Mesenchymal stem cell (in vitro differentiated cells and primary cell): ENCODE results near the gene KSR1.

Source experiments
- DNase-seq: peaks from one replicate; pipeline ENCODE4 v3.0.0-alpha.2; 2013
- H2AFZ ChIP-seq: one replicate; pipeline ENCODE4 v1.6.1; 2013; ENCODE audit warnings: low read depth, mild to moderate bottlenecking, control low read depth, inconsistent platforms, low read length, moderate library complexity
- H2AK5ac ChIP-seq: 2 replicates; pipeline ENCODE4 v1.6.1; 2013; ENCODE audit warnings: low read length, moderate library complexity, mild to moderate bottlenecking, inconsistent platforms; ENCODE audit not compliant: severe bottlenecking
- H2BK120ac ChIP-seq: one replicate; pipeline ENCODE4 v1.6.1; 2013; ENCODE audit warnings: low read depth, mild to moderate bottlenecking, inconsistent platforms, low read length, moderate library complexity
- H2BK12ac ChIP-seq, 2 experiments: one replicate each; pipeline ENCODE4 v1.6.1; 2013; ENCODE audit warnings: inconsistent platforms in 2 of 2, low read length in 2 of 2, mild to moderate bottlenecking in 2 of 2, moderate library complexity in 2 of 2, control low read depth in 1 of 2
- H2BK15ac ChIP-seq: one replicate; pipeline ENCODE4 v1.6.1; 2013; ENCODE audit warnings: mild to moderate bottlenecking, low read depth, inconsistent platforms; ENCODE audit not compliant: poor library complexity, severe bottlenecking
- H2BK5ac ChIP-seq: 2 replicates; pipeline ENCODE4 v1.6.1; 2013; ENCODE audit warnings: low read depth, mild to moderate bottlenecking, low read length, control low read depth, inconsistent platforms; ENCODE audit not compliant: poor library complexity, severe bottlenecking
- H3K14ac ChIP-seq, 2 experiments: one replicate each; pipeline ENCODE4 v1.6.1; 2013; ENCODE audit warnings: inconsistent platforms in 2 of 2, low read length in 2 of 2, control low read depth in 1 of 2, mild to moderate bottlenecking in 1 of 2, moderate library complexity in 1 of 2
- H3K18ac ChIP-seq, 2 experiments: one replicate each; pipeline ENCODE4 v1.6.1; 2013; ENCODE audit warnings: inconsistent platforms in 2 of 2, low read length in 2 of 2, control low read depth in 1 of 2, low read depth in 1 of 2, mild to moderate bottlenecking in 1 of 2
- H3K23ac ChIP-seq, 2 experiments: one replicate each; pipeline ENCODE4 v1.6.1; 2013; ENCODE audit warnings: inconsistent platforms in 2 of 2, low read length in 2 of 2, mild to moderate bottlenecking in 2 of 2, moderate library complexity in 2 of 2, control low read depth in 1 of 2
- H3K27ac ChIP-seq: 2 replicates; pipeline ENCODE4 v1.5.1; 2013; ENCODE audit warnings: mild to moderate bottlenecking, moderate library complexity, low read length, control low read depth, inconsistent platforms; ENCODE audit not compliant: poor library complexity, severe bottlenecking
- H3K27me3 ChIP-seq, 2 experiments: 2 replicates each; pipeline versions ENCODE4 v1.6.1 to v1.7.0; 2013; ENCODE audit warnings: low read length in 2 of 2, mild to moderate bottlenecking in 2 of 2, moderate library complexity in 2 of 2, control low read depth in 1 of 2, inconsistent platforms in 1 of 2; ENCODE audit not compliant: control insufficient read depth in 1 of 2, insufficient read depth in 1 of 2
- H3K36me3 ChIP-seq, 2 experiments: 2 replicates each; pipeline versions ENCODE4 v1.6.1 to v1.7.0; 2013; ENCODE audit warnings: low read length in 2 of 2, control low read depth in 1 of 2, inconsistent platforms in 1 of 2, low read depth in 1 of 2, mild to moderate bottlenecking in 1 of 2; ENCODE audit not compliant: insufficient read depth in 2 of 2, control insufficient read depth in 1 of 2
- H3K4ac ChIP-seq, 2 experiments: one replicate each; pipeline ENCODE4 v1.6.1; 2013; ENCODE audit warnings: inconsistent platforms in 2 of 2, low read length in 2 of 2, mild to moderate bottlenecking in 2 of 2, moderate library complexity in 2 of 2, control low read depth in 1 of 2, low read depth in 1 of 2
- H3K4me1 ChIP-seq: 2 replicates; pipeline ENCODE4 v1.6.1; 2013; ENCODE audit warnings: low read depth, low read length, control low read depth; ENCODE audit not compliant: control insufficient read depth, insufficient read depth
- H3K4me2 ChIP-seq: 2 replicates; pipeline ENCODE4 v1.6.1; 2013; ENCODE audit warnings: low read length, mild to moderate bottlenecking, inconsistent platforms; ENCODE audit not compliant: poor library complexity, severe bottlenecking
- H3K4me3 ChIP-seq, 2 experiments: 2 replicates each; pipeline versions ENCODE4 v1.5.1 to v1.7.0; 2013; ENCODE audit warnings: low read length in 2 of 2, mild to moderate bottlenecking in 2 of 2, control low read depth in 1 of 2, low read depth in 1 of 2; ENCODE audit not compliant: insufficient read depth in 1 of 2
- H3K79me1 ChIP-seq: replicated peaks from 2 replicates; pipeline ENCODE4 v1.6.1; 2013; ENCODE audit warnings: mild to moderate bottlenecking, control low read depth, low read length, inconsistent platforms; ENCODE audit not compliant: poor library complexity, severe bottlenecking
- H3K9ac ChIP-seq: 2 replicates; pipeline ENCODE4 v1.7.0; 2013; ENCODE audit warnings: mild to moderate bottlenecking, low read length, moderate library complexity
- H3K9me3 ChIP-seq: 2 replicates; pipeline ENCODE4 v1.7.0; 2013; ENCODE audit warnings: mild to moderate bottlenecking, low read length; ENCODE audit not compliant: control insufficient read depth
- H4K8ac ChIP-seq: one replicate; pipeline ENCODE4 v1.6.1; 2013; ENCODE audit warnings: inconsistent platforms, mild to moderate bottlenecking, low read length, moderate library complexity
- H4K91ac ChIP-seq: one replicate; pipeline ENCODE4 v1.6.1; 2013; ENCODE audit warnings: mild to moderate bottlenecking, low read length, inconsistent platforms
- WGBS: methylation state at CpG from one replicate; pipeline ENCODE4 v1.1.7; 2013; ENCODE audit warnings: mixed read lengths; 5-methylcytosine and 5-hydroxymethylcytosine counted together

The KSR1 gene

GRCh38 chr17:27603880-27604794, 147.9 kb downstream of the KSR1 start:
- Histone ChIP-seq H3K14ac (no peak overlapping the region), H2BK12ac (no peak overlapping the region), H2BK5ac (no peak overlapping the region), H3K4me2 (no peak overlapping the region), H3K4ac (no peak overlapping the region), H3K9ac (no peak overlapping the region), H2AK5ac (no peak overlapping the region), H3K18ac (no peak overlapping the region), H3K27ac (no peak overlapping the region), H3K4me3 (no peak overlapping the region), H4K91ac (no peak overlapping the region), H4K8ac (no peak overlapping the region), H2BK120ac (no peak overlapping the region), H3K23ac (no peak overlapping the region), H2AFZ (no peak overlapping the region), H3K27me3 (no peaks in the 10 kb centered on the region), H3K9me3 (no peaks in the 10 kb centered on the region), H3K36me3 (peaks cover 57 to 60% of the 10 kb centered on the region in 2 experiments), H2BK15ac (no peak overlapping the region), H3K4me1 (peaks cover 7% of the 10 kb centered on the region), H3K79me1 (peaks cover 3% of the 10 kb centered on the region)
- DNase-seq: no peak
- WGBS: 97% methylated on average over 19 of the region's 22 CpGs

GRCh38 chr17:27605409-27605808, 149.2 kb downstream of the KSR1 start:
- H2BK15ac ChIP-seq: no peak overlapping the region
- H3K9ac ChIP-seq: no peak overlapping the region
- no peak overlapping the region for H3K23ac ChIP-seq
- H3K4me3 ChIP-seq: no peak overlapping the region
- no peak overlapping the region for H4K91ac ChIP-seq
- no peak overlapping the region for H2AFZ ChIP-seq
- no peak overlapping the region for H3K18ac ChIP-seq
- H2AK5ac ChIP-seq: no peak overlapping the region
- WGBS: 98% methylated on average over 25 of the region's 25 CpGs
- H3K27ac ChIP-seq: no peak overlapping the region
- H3K27me3 ChIP-seq: no peaks in the 10 kb centered on the region
- peaks cover 3% of the 10 kb centered on the region for H3K79me1 ChIP-seq
- no peak for DNase-seq
- no peaks in the 10 kb centered on the region for H3K9me3 ChIP-seq
- H4K8ac ChIP-seq: no peak overlapping the region
- H2BK12ac ChIP-seq: no peak overlapping the region
- no peak overlapping the region for H3K14ac ChIP-seq
- H3K4ac ChIP-seq: no peak overlapping the region
- no peak overlapping the region for H2BK120ac ChIP-seq
- peaks cover 68 to 69% of the 10 kb centered on the region in 2 experiments for H3K36me3 ChIP-seq
- no peak overlapping the region for H2BK5ac ChIP-seq
- H3K4me2 ChIP-seq: no peak overlapping the region
- H3K4me1 ChIP-seq: peaks cover 8% of the 10 kb centered on the region

- Histone ChIP-seq H3K23ac (no peak overlapping the region), H3K36me3 (peaks cover 70 to 73% of the 10 kb centered on the region in 2 experiments), H3K4me2 (no peak overlapping the region), H3K9ac (no peak overlapping the region), H3K27ac (no peak overlapping the region), H3K14ac (no peak overlapping the region), H3K4me3 (no peak overlapping the region), H2AFZ (no peak overlapping the region), H4K91ac (no peak overlapping the region), H3K79me1 (peaks cover 3% of the 10 kb centered on the region), H2AK5ac (no peak overlapping the region), H3K4me1 (peaks cover 8% of the 10 kb centered on the region), H2BK15ac (no peak overlapping the region), H2BK12ac (no peak overlapping the region), H4K8ac (no peak overlapping the region), H2BK120ac (no peak overlapping the region), H3K27me3 (no peaks in the 10 kb centered on the region), H2BK5ac (no peak overlapping the region), H3K4ac (no peak overlapping the region), H3K18ac (no peak overlapping the region), H3K9me3 (no peaks in the 10 kb centered on the region)
- no peak for DNase-seq
- WGBS: 96% methylated on average over 16 of the region's 16 CpGs
Observed at GRCh38 chr17:27607521-27608091, 151.4 kb downstream of the KSR1 start.
